ENCODE measurements around the gene PRM1. TPM values are rescaled to one million over a fixed set of nuclear protein-coding genes. Genes with fewer than 3 reads are reported as not detected.

PRM1 gene
- total and polyA plus RNA-seq, 2 experiments from 2014 or later, result not detected

- Histone ChIP-seq H3K4me2 (ENCODE audit: unreplicated experiment) (no peak overlapping the region), H2AFZ (no peak overlapping the region), H3K79me2 (ENCODE audit: insufficient read depth) (no peaks in the 10 kb centered on the region), H3K27me3 (replicated peaks; ENCODE audit: insufficient read depth) (no peaks in the 10 kb centered on the region), H4K20me1 (ENCODE audit: insufficient read depth) (no peaks in the 10 kb centered on the region), H3F3A (ENCODE audit: insufficient read depth) (no peaks in the 10 kb centered on the region), H3K9me2 (ENCODE audit: insufficient read depth) (no peaks in the 10 kb centered on the region), H3K4me3 (no peak overlapping the region), H3K27ac (no peak overlapping the region), H3K9ac (no peak overlapping the region), H3K4me1 (ENCODE audit: insufficient read depth) (peaks cover 6% of the 10 kb centered on the region; the same call in 1 of the 2 replicates), H3K9me3 (ENCODE audit: low read depth) (no peaks in the 10 kb centered on the region), H3K36me3 (ENCODE audit: low read depth) (no peaks in the 10 kb centered on the region)
- no peak for DNase-seq
- WGBS, 2 experiments (ENCODE audit: low coverage in 1 of 2, low lambda C conversion rate in 2 of 2, missing lambda C conversion rate in 2 of 2), result 81 to 83% methylated on average over 8 of the region's 8 CpGs
- TF ChIP-seq EZH2phosphoT487 (IDR thresholded peaks at IDR 0.05; ENCODE audit: insufficient read depth, low read depth) (no peak), EZH2 (IDR thresholded peaks at IDR 0.05; ENCODE audit: insufficient read depth, poor library complexity, severe bottlenecking) (no peak)
- in situ Hi-C loops (cut with MboI), result no loop called here
Observed at GRCh38 chr16:11262915-11263314, 18.2 kb downstream of the PRM1 start.

DNA sequence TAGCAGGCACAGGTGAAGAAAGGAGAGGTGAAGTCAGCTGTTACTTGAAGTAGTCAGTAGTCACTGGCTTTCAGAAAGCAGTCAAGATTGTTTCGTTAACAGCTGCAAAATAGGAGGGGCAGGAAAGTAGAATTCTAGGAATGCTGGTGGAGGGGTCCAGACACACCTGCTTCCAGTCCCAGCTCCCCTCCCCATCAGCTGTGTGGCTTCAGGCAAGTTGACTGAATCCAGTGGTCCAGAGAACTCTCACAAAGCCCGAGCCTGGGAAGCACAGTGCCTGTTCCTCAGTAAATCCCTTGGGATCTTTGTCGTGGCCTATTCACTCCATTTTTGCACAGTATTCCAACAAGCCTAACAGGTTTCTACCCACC, 20.5 kb downstream of the PRM1 start:
- Histone ChIP-seq H3K9me2 (ENCODE audit: insufficient read depth) (no peaks in the 10 kb centered on the region), H3K27ac (no peak overlapping the region), H3K79me2 (ENCODE audit: insufficient read depth) (no peaks in the 10 kb centered on the region), H4K20me1 (ENCODE audit: insufficient read depth) (no peaks in the 10 kb centered on the region), H3K27me3 (replicated peaks; ENCODE audit: insufficient read depth) (no peaks in the 10 kb centered on the region), H3K4me2 (ENCODE audit: unreplicated experiment) (no peak overlapping the region), H2AFZ (no peak overlapping the region), H3K9ac (no peak overlapping the region), H3K4me1 (ENCODE audit: insufficient read depth) (peaks cover 10% of the 10 kb centered on the region; the same call in 1 of the 2 replicates), H3K4me3 (no peak overlapping the region), H3K36me3 (ENCODE audit: low read depth) (no peaks in the 10 kb centered on the region), H3K9me3 (ENCODE audit: low read depth) (no peaks in the 10 kb centered on the region), H3F3A (ENCODE audit: insufficient read depth) (no peaks in the 10 kb centered on the region)
- whole genome bisulfite sequencing, 2 experiments (ENCODE audit: low coverage in 1 of 2, low lambda C conversion rate in 2 of 2, missing lambda C conversion rate in 2 of 2), result 71 to 74% methylated on average over 3 of the region's 3 CpGs
- in situ Hi-C loops (cut with MboI), result no loop called here
- TF ChIP-seq EZH2phosphoT487 (IDR thresholded peaks at IDR 0.05; ENCODE audit: insufficient read depth, low read depth) (no peak), EZH2 (IDR thresholded peaks at IDR 0.05; ENCODE audit: insufficient read depth, poor library complexity, severe bottlenecking) (no peak)
- DNase-seq, result no peak

- Histone ChIP-seq H3K79me2 (ENCODE audit: insufficient read depth) (no peaks in the 10 kb centered on the region), H3K27ac (no peak overlapping the region), H3K9ac (no peak overlapping the region), H3K4me3 (no peak overlapping the region), H3F3A (ENCODE audit: insufficient read depth) (no peaks in the 10 kb centered on the region), H3K4me1 (ENCODE audit: insufficient read depth) (peaks cover 10% of the 10 kb centered on the region; the same call in 1 of the 2 replicates), H4K20me1 (ENCODE audit: insufficient read depth) (no peaks in the 10 kb centered on the region), H2AFZ (no peak overlapping the region), H3K9me2 (ENCODE audit: insufficient read depth) (no peaks in the 10 kb centered on the region), H3K9me3 (ENCODE audit: low read depth) (no peaks in the 10 kb centered on the region), H3K27me3 (replicated peaks; ENCODE audit: insufficient read depth) (no peaks in the 10 kb centered on the region), H3K4me2 (ENCODE audit: unreplicated experiment) (no peak overlapping the region), H3K36me3 (ENCODE audit: low read depth) (no peaks in the 10 kb centered on the region)
- DNase-seq, result no peak
- WGBS, 2 experiments (ENCODE audit: low coverage in 1 of 2, low lambda C conversion rate in 2 of 2, missing lambda C conversion rate in 2 of 2), result 85 to 88% methylated on average over 12 of the region's 12 CpGs
- in situ Hi-C loops (cut with MboI), result loop anchor here (10.0 kb wide), 1 partner anchor 295 kb away; no protein-coding TSS in a partner anchor
- no peak for TF ChIP-seq EZH2 (IDR thresholded peaks at IDR 0.05; ENCODE audit: insufficient read depth, poor library complexity, severe bottlenecking)
- TF ChIP-seq EZH2phosphoT487 (IDR thresholded peaks at IDR 0.05; ENCODE audit: insufficient read depth, low read depth), result no peak
Observed at GRCh38 chr16:11259655-11260595, 21.2 kb downstream of the PRM1 start.

- Histone ChIP-seq H3K9ac (no peak overlapping the region), H3K4me2 (ENCODE audit: unreplicated experiment) (peak overlapping the region; percentile 58), H4K20me1 (ENCODE audit: insufficient read depth) (no peaks in the 10 kb centered on the region), H3K9me3 (ENCODE audit: low read depth) (no peaks in the 10 kb centered on the region), H3K27me3 (replicated peaks; ENCODE audit: insufficient read depth) (no peaks in the 10 kb centered on the region), H3K9me2 (ENCODE audit: insufficient read depth) (no peaks in the 10 kb centered on the region), H3K4me1 (ENCODE audit: insufficient read depth) (peaks cover 10% of the 10 kb centered on the region; the same call in 1 of the 2 replicates), H3K36me3 (ENCODE audit: low read depth) (no peaks in the 10 kb centered on the region), H3K27ac (no peak overlapping the region), H3F3A (ENCODE audit: insufficient read depth) (peaks cover 4% of the 10 kb centered on the region), H3K79me2 (ENCODE audit: insufficient read depth) (no peaks in the 10 kb centered on the region), H3K4me3 (0 out of 2 replicates have a peak overlapping the region, but pooled peaks have one; percentile 33), H2AFZ (peak overlapping the region; percentile 49)
- WGBS, 2 experiments (ENCODE audit: low coverage in 1 of 2, low lambda C conversion rate in 2 of 2, missing lambda C conversion rate in 2 of 2), result 25 to 28% methylated on average over 15 of the region's 15 CpGs
- DNase-seq, result peak; percentile 48
- in situ Hi-C loops (cut with MboI), result loop anchor here (10.0 kb wide), 1 partner anchor 294 kb away; no protein-coding TSS in a partner anchor
- TF ChIP-seq EZH2 (IDR thresholded peaks at IDR 0.05; ENCODE audit: insufficient read depth, poor library complexity, severe bottlenecking), result no peak
- no peak for TF ChIP-seq EZH2phosphoT487 (IDR thresholded peaks at IDR 0.05; ENCODE audit: insufficient read depth, low read depth)
Observed at GRCh38 chr16:11258553-11259492, 22.3 kb downstream of the PRM1 start.
